Measurements from ENCODE around the gene PIP.
"Not testable (repeated sequence)": the region's sequence is repeated elsewhere in the genome, so short reads cannot be mapped to it uniquely, and the experiment has no call there.

The PIP gene, protein sequence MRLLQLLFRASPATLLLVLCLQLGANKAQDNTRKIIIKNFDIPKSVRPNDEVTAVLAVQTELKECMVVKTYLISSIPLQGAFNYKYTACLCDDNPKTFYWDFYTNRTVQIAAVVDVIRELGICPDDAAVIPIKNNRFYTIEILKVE

DNA sequence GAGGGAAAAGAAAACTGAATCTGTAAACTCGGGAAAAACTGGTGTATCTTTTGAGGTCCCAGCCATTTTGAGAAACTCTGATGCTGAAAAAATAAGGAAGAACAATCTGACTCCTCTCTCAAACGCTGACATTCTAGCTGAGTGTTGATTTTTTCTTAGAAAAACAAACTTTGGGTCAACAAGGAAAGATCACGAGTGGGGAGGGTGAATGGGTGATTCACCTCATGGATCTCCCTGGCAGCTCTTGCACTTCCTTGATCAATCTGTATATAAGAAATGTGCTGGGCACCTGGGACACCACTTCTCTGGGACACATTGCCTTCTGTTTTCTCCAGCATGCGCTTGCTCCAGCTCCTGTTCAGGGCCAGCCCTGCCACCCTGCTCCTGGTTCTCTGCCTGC lies at the start of gene PIP:
PIP (plus strand) TSS at position 297 of the 400 bp plus-strand sequence; CDS start at position 337, 40 bp downstream.
- DNase-seq (ENCODE audit: low read depth), result no peak

DNA sequence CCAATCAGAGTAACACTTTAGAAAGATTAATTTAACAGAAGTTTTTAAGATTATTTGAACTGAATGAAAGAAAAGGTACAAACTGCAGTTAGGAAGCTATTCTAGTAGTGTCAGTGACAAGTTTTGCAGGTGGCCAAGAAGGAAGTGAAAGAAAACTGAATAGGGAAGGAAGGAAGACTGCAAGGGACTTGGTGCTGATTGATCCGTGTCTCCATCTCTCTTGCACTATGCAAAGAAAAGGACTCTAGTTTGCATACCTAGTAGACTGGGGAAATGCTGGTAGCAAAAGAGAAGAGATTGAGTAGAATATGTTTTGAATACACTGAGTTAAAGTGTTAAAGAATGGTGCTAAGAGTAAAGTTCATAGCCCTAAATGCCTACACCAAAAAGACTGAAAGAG lies 46.8 kb upstream of the PIP start:
- no peak for DNase-seq (ENCODE audit: low read depth)

DNA sequence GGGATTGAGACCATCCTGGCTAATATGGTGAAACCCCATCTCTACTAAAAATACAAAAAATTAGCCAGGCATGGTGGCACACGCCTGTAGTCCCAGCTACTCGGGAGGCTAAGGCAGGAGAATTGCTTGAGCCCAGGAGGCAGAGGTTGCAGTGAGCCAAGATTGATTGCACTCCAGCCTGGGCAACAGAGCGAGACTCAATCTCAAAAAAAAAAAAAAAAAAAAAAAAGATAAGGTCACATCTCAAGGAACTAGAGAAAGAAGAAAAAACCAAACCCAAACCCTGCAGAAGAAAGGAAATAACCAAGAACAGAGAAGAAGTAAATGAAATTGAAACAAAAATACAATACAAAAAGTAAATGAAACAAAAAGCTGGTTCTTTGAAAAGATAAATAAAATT lies 46.3 kb upstream of the PIP start:
- DNase-seq (ENCODE audit: low read depth), result not testable (repeated sequence)

DNA sequence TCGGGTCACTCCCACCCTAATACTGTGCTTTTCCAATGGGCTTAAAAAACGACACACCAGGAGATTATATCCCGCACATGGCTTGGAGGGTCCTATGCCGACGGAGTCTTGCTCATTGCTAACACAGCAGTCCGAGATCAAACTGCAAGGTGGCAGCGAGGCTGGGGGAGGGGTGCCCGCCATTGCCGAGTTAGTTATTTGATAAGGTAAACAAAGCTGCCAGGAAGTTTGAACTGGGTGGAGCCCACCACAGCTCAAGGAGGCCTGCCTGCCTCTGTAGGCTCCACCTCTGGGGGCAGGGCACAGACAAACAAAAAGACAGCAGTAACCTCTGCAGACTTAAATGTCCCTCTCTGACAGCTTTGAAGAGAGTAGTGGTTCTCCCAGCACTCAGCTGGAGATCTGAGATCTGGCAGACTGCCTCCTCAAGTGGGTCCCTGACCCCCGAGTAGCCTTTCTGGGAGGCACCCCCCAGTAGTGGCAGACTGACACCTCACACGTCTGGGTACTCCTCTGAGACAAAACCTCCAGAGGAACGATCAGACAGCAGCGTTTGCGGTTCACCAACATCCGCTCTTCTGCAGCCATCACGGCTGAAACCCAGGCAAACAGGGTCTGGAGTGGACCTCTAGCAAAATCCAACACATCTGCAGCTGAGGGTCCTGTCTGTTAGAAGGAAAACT lies 43.2 kb upstream of the PIP start:
- DNase-seq (ENCODE audit: low read depth), result not testable (repeated sequence)

- no peak for DNase-seq (ENCODE audit: low read depth)
Measured at GRCh38 chr7:143096146-143096545, 35.7 kb upstream of the PIP start.

- not testable (repeated sequence) for DNase-seq (ENCODE audit: low read depth)
Measured at GRCh38 chr7:143099579-143099978, 32.3 kb upstream of the PIP start.

GRCh38 chr7:143104759-143105158 lies 27.1 kb upstream of the PIP start:
- DNase-seq (ENCODE audit: low read depth), result no peak

- not testable (repeated sequence) for DNase-seq (ENCODE audit: low read depth)
Measured at GRCh38 chr7:143108019-143108418, 23.9 kb upstream of the PIP start.

GRCh38 chr7:143117395-143117794 lies 14.5 kb upstream of the PIP start:
- DNase-seq (ENCODE audit: low read depth), result no peak

DNA sequence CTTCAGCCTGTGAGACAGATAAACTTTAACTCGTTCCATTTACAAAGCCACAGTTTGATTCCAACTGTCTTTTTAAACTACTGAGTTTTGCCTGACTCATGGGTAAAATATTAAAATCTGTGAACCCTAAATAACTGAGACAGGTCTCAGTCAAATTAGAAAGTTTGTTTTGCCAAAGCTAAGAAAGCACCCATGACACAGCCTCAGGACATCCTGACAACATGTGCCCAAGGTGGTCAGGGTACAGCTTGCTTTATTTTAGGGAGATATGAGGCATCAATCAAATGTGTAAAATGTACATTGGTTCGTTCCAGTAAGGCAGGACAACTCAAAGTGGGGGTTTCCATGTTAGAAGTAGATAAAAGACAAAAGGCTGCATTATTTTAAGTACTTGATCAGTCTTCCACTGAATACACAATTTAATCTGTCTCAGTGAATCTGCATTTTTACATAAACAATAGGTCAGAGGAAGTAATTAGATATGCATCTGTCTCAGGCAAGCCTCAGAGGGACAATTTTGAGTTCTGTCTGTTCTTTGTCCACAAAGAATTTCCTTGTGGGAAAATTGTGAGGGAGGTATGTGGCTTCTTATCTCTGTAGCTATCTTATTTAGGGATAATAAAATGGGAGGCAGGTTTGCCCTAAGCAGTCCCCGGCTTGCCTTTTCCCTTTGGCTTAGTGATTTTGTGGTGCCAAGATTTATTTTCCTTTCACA lies 11.0 kb upstream of the PIP start:
- no peak for DNase-seq (ENCODE audit: low read depth)

- not testable (repeated sequence) for DNase-seq (ENCODE audit: low read depth)
Measured at GRCh38 chr7:143123326-143123725, 8.6 kb upstream of the PIP start.

DNA sequence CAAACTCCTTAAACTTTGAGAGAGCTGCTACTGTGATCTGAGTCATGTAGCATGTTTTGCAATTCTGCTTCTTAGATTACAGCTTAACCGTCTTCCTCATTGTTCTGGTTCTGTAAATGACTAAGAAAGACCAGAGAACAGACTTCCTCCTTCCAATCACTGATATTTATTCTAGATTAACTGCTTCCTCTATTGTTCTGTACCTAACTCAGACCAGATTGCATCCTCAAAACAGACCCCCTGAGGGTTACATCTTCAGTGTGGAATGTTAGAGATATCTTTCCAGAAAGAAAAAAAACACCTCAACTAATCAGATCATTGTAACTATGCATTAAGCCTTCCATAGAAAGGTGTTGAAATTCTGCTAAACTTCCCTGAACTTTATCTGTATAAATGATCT lies 5.7 kb upstream of the PIP start:
- no peak for DNase-seq (ENCODE audit: low read depth)

- no peak for DNase-seq (ENCODE audit: low read depth)
Measured at GRCh38 chr7:143129051-143129450, 2.8 kb upstream of the PIP start.

DNA sequence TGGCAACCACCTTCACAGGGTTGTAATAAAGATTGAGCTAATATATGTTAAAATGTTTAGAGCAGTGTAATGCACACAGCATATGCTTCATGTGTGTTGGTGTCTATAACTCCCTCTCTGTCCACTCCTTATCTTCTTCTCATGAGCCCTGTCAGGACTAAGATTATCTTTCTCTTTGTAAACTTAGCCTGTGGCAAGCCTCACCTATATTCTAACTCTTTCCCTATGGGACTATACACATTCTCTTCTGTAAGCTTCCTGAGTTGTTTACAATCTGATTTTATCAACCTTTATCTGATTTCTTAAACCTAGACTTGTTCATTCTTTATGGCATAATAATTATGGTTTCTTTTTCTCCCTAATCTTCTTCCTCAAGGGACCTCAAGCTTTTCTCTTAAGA lies 2.4 kb upstream of the PIP start:
- no peak for DNase-seq (ENCODE audit: low read depth)

DNA sequence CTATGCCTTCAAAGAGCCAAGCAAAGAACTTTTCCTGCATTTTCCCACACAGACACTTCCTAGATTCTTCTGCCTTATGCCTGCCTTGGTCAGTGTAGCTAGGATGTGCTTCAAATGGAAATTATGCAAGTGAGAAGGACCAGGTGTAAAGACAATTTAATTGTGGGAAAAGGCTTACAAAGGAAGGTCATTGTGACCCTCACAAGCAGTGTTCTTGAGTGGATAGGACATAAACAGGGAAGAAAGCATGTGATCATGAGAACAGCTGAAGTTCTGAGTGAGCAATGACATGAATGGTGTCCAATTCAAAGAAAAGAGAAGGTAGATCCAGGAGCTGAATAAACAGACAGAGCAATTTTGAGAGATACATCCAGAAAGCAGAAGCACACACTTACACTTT lies 1.3 kb upstream of the PIP start:
- DNase-seq (ENCODE audit: low read depth), result no peak

GRCh38 chr7:143147070-143147469 lies 15.2 kb downstream of the PIP start:
- no peak for DNase-seq (ENCODE audit: low read depth)

GRCh38 chr7:143148050-143148449 lies 16.2 kb downstream of the PIP start:
- DNase-seq (ENCODE audit: low read depth), result no peak

DNA sequence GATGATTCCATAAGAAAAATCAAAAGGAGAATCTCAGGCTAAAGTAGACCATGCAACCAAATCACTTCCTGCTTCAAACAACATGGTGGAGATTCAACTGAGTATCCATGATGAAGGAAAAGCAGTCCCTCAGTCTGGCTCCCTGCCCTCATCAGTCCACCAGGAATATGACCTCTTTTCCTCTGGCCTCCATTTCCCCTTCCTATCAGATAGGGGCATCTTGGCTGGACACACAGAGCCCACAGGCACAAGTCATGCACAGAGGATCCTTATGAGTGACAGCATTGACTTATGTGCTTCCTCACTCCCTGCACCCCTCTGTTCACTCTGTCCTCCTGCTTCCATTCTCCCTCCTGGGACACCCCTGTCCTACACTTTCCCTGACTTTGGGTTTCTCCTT lies 16.8 kb downstream of the PIP start:
- DNase-seq (ENCODE audit: low read depth), result no peak

- DNase-seq (ENCODE audit: low read depth), result not testable (repeated sequence)
Measured at GRCh38 chr7:143150696-143151095, 18.8 kb downstream of the PIP start.

DNA sequence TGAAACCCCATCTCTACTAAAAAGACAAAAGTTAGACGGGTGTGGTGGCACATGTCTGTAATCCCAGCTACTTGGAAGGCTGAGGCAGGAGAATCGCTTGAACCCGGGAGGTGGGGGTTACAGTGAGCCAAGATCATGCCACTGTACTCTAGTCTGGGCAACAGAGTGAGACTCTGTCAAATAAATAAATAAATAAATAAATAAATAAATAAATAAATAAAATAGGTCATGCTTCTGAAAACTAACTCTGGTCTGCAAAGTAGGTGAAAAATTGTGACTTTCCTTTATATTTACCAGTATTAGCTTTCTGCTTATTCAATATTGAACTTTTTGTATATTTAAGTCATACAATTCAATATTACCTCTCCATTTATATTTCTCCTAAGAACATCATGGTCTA lies 26.7 kb downstream of the PIP start:
- DNase-seq (ENCODE audit: low read depth), result not testable (repeated sequence)

- DNase-seq (ENCODE audit: low read depth), result no peak
Measured at GRCh38 chr7:143171697-143172096, 39.8 kb downstream of the PIP start.

- no peak for DNase-seq (ENCODE audit: low read depth)
Measured at GRCh38 chr7:143172354-143172753, 40.5 kb downstream of the PIP start.

- no peak for DNase-seq (ENCODE audit: low read depth)
Measured at GRCh38 chr7:143176128-143176527, 44.3 kb downstream of the PIP start.

Measured in ELR (cell line).